Heart right ventricle (tissue), 16 donors: Measurements from ENCODE around the gene ACSS2. TPM values are rescaled to one million over a fixed set of nuclear protein-coding genes. Genes with fewer than 3 reads are reported as not detected.
A peak's percentile ranks its signal among the peaks of the same experiment; 100 is the strongest.

Experiments
- ATAC-seq, 8 donors: fragments of 200-7000 bp; cut with Tn5 transposase; one replicate each; pipeline ENCODE4 v1.9.1; 2020; ENCODE audit warnings: mild to moderate bottlenecking in 8 of 8, moderate library complexity in 8 of 8, moderate number of reproducible peaks in 1 of 8
- DNase-seq, 2 donors: peaks; one replicate each; pipeline ENCODE4 v3.0.0-alpha.2; 2020
- H3K27ac ChIP-seq, 10 donors: fragments of 200-600 bp; sonication (generic) in 2 of 10; one replicate each; pipeline versions ENCODE4 v1.5.0 to v1.8.0; 2020 to 2022; ENCODE audit warnings: mild to moderate bottlenecking in 3 of 10
- H3K27me3 ChIP-seq, 7 donors: fragments of 200-600 bp; one replicate each; pipeline ENCODE4 v1.8.0; 2021 to 2022; ENCODE audit warnings: mild to moderate bottlenecking in 2 of 7
- H3K36me3 ChIP-seq, 9 donors: fragments of 200-600 bp; sonication (generic) in 1 of 9; one replicate each; pipeline versions ENCODE4 v1.5.0 to v1.8.0; 2020 to 2022; ENCODE audit warnings: mild to moderate bottlenecking in 2 of 9
- H3K4me1 ChIP-seq, 9 donors: fragments of 200-600 bp; sonication (generic) in 1 of 9; one replicate each; pipeline versions ENCODE4 v1.5.0 to v1.8.0; 2020 to 2022; ENCODE audit warnings: mild to moderate bottlenecking in 4 of 9
- H3K4me3 ChIP-seq, 10 donors: fragments of 200-600 bp; sonication (generic) in 2 of 10; one replicate each; pipeline versions ENCODE4 v1.5.0 to v1.8.0; 2020 to 2022; ENCODE audit warnings: mild to moderate bottlenecking in 7 of 10, moderate library complexity in 2 of 10
- H3K9me3 ChIP-seq, 11 donors: fragments of 200-600 bp in 10 of 11; sonication (generic) in 2 of 11; one replicate each; pipeline versions ENCODE4 v1.5.0 to v1.8.0; 2013 to 2022; ENCODE audit warnings: mild to moderate bottlenecking in 2 of 11, control low read depth in 1 of 11, moderate library complexity in 1 of 11
- WGBS, 2 donors: extraction: QIAGEN DNeasy Blood & Tissue Kit; methylation state at CpG; one replicate each; pipeline ENCODE4 v1.1.7; 2013; ENCODE audit warnings: inconsistent platforms in 1 of 2; 5-methylcytosine and 5-hydroxymethylcytosine counted together
- intact Hi-C, 10 donors: fragments of 100-400 bp; cut with DNase I; formaldehyde crosslinking; loops; one replicate each; pipeline versions ENCODE4 v1.11.1 to v1.14.2; 2022
- polyA plus RNA-seq, 2 donors: library from polyadenylated mRNA; stranded (reverse); fragments of 200-250 nt; gene quantifications; one replicate each; pipeline ENCODE4 v1.2.3, GENCODE V29; 2013
- total RNA-seq, 10 donors: library from RNA; stranded (reverse); fragmentation: NEBNext Ultra II Directional in 3 of 10; extraction: Animal tissue kit (Norgen Biotek cat#: 25700) in 3 of 10; gene quantifications; one replicate each; pipeline versions ENCODE4 v1.2.1 to v1.2.4, GENCODE V29; 2021 to 2023
- TF ChIP-seq, protein P1 (sequence below), 9 donors: fragments of 200-600 bp; sonication (generic) in 2 of 9; IDR thresholded peaks; one replicate each; pipeline versions ENCODE4 v1.5.0 to v1.8.0; 2021 to 2022; ENCODE audit warnings: antibody characterized with exemption in 9 of 9, mild to moderate bottlenecking in 5 of 9, moderate library complexity in 1 of 9
- donor health status: Arrhythmogenic right ventricular cardiomyopathy.
- donor health status: ischemic (EF 13 %, LVEDD 7.1; RV severe dilation, severe dysfunction).
- donor health status: healthy with polysubstance abuse.
- donor health status: DM: no; HTN: yes; CAD: no.
- donor health status: DM: no; HTN: no; CAD: no.
- donor health status: ischemic (EF 25% LVEDD 6.9; RV normal size, moderate dysfunction).
- donor health status: ischemic (EF 25% LVEDD 5.7; RV mildly dilated, moderate dysfunction).
- donor health status: healthy.
- donor health status: DM: yes; HTN: yes; CAD: no.
- donor health status: Ischemic cardiomyopathy.
- donor health status: ischemic (EF 35%, LVEDD 5.7; RV mildly dilated, moderate dysfunction).
- donor health status: nonischemic (EF 11% LVEDD 7.7; RV severe dilation, severe dysfunction).
- donor health status: DM: yes; HTN: yes; CAD: no.
- donor health status: PGD.
- donor health status: ischemic (EF 29% LVEDD 5.4; RV normal size, mild dysfunction).
- donor health status: nonischemic (EF 23%, LVEDD 6.1; RV moderate dilation, normal function).

ACSS2 gene
- total and polyA plus RNA-seq, 12 donors = 65.4 to 213 (median 104) TPM

DNA sequence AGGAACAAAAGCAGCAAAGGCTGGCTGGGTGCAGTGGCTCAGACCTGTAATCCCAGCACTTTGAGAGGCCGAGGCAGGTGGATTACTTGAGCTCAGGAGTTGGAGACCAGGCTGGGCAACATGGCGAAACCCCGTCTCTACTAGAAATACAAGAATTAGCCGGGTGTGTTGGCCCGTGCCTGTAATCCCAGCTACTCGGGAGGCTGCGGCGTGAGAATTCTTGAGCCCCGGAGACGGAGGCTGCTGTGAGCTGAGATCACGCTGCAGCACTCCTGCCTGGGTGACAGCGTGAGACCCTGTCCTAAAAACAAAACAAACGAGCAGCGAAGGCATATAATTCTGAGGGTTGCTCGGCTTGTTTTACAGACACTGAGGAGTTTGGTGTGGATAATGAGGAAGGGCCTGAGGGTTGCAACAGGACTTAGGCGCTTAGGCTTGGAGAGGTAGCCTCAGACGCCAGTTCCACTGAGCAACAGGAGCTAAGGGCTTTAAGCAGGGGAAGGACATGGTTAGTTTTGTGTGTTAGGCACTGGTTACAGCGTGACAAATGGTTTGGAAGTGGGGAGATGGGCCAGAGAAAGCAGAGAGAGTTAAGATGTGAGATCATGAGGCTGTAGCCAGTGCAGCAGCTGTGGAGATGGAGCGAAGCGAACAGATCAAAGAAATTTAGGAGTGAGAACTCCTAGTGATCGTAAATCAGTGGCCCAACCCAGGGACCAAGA, 80.5 kb downstream of the ACSS2 start:
- no peak for DNase-seq
- 91 to 92% methylated on average over 21 of the region's 21 CpGs for WGBS, 2 donors
- intact Hi-C loops = loop anchor here in 6 of 10 donors (1.0 to 5.0 kb wide), 5 partner anchors 82 to 136 kb away; partner anchors contain the start of genes GGT7 (in 3 of the 6) and TRPC4AP (in 1 of the 6)
- Histone ChIP-seq H3K4me3 (no peak overlapping the region), H3K9me3 (no peaks in the 10 kb centered on the region), H3K4me1 (peaks cover 3 to 49% (median 25%) of the 10 kb centered on the region in 9 donors), H3K27me3 (no peaks in the 10 kb centered on the region), H3K27ac (peak overlapping the region in 1 of 10 donors; percentile 86), H3K36me3 (no peaks in the 10 kb centered on the region)
- TF ChIP-seq, protein P1, sequence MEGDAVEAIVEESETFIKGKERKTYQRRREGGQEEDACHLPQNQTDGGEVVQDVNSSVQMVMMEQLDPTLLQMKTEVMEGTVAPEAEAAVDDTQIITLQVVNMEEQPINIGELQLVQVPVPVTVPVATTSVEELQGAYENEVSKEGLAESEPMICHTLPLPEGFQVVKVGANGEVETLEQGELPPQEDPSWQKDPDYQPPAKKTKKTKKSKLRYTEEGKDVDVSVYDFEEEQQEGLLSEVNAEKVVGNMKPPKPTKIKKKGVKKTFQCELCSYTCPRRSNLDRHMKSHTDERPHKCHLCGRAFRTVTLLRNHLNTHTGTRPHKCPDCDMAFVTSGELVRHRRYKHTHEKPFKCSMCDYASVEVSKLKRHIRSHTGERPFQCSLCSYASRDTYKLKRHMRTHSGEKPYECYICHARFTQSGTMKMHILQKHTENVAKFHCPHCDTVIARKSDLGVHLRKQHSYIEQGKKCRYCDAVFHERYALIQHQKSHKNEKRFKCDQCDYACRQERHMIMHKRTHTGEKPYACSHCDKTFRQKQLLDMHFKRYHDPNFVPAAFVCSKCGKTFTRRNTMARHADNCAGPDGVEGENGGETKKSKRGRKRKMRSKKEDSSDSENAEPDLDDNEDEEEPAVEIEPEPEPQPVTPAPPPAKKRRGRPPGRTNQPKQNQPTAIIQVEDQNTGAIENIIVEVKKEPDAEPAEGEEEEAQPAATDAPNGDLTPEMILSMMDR (IDR thresholded peaks at IDR 0.05) = no peak
- no peak for ATAC-seq

DNA sequence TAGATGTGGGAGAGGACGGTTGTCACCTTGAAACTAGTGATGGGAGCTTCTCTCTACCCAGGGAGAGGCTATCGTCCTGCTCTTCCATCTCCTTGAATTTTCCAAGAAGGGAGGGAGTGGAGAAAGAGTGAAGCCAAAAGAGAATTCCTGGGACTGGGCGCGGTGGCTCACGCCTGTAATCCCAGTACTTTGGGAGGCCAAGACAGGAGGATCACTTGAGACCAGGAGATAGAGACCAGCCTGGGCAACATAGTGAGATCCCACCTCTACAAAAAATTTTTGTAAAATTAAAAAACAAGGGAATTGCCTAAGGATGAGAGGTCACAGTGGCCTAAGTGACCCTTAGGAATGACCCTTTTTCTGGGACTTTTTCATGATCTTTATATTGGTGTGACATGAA, 88.1 kb downstream of the ACSS2 start:
- peaks cover 0 to 27% (median 10%) of the 10 kb centered on the region in 9 donors for H3K4me1 ChIP-seq
- no peaks in the 10 kb centered on the region for H3K9me3 ChIP-seq
- H3K36me3 ChIP-seq = no peaks in the 10 kb centered on the region
- WGBS, 2 donors = 91 to 93% methylated on average over 5 of the region's 5 CpGs
- ATAC-seq = no peak
- H3K27me3 ChIP-seq = no peaks in the 10 kb centered on the region
- no peak overlapping the region for H3K4me3 ChIP-seq
- intact Hi-C loops = no loop called here
- H3K27ac ChIP-seq = no peak overlapping the region
- no peak for DNase-seq
- TF ChIP-seq, protein P1 (IDR thresholded peaks at IDR 0.05) = no peak

DNA sequence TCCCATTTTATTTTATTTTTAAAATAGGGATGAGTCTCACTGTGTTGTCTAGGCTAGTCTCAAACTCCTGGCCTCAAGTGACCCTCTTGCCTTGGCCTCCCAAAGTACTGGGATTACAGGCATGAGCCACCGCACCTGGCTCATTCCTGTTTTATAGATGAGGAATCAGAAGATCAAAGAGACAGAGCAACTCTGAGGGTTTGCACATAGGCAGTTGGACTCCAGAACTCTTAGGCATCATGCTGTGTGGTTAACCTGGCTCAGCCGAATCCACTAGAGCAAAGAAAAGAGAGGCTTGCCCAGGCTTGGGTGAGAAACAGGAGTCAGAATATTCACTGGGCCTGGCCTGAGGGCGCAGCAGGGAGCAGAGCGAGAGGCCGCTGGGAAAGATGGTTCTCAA, 88.6 kb downstream of the ACSS2 start:
- WGBS, 2 donors = 95 to 99% methylated on average over 5 of the region's 5 CpGs
- DNase-seq (no peak), ATAC-seq (no peak)
- no peak overlapping the region for H3K27ac ChIP-seq
- no peak overlapping the region for H3K4me3 ChIP-seq
- H3K27me3 ChIP-seq = no peaks in the 10 kb centered on the region
- H3K4me1 ChIP-seq = peaks cover 2 to 30% (median 11%) of the 10 kb centered on the region in 9 donors
- no peaks in the 10 kb centered on the region for H3K36me3 ChIP-seq
- intact Hi-C loops = no loop called here
- no peaks in the 10 kb centered on the region for H3K9me3 ChIP-seq
- TF ChIP-seq, protein P1 (IDR thresholded peaks at IDR 0.05) = no peak

DNA sequence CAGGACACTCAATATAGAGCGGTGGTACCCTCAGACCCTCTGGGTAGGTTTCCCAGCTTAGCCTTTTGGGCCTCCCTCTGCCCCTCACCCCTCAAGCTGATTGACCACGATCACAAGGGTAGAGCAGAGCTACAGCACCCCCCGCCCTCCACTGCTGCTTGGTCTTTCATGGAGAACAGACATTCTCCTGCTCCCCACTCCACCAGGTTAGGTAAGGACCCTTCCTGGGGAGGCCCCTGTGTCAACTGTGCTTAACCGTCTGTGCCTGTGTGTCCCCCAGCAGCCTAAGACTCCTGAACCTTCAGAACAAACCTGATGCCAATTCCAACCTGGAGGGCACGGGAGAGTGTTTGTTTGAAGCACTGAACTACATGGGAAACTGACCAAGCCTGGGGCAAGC, 91.0 kb downstream of the ACSS2 start:
- Histone ChIP-seq H3K4me1 (peaks cover 0 to 29% (median 8%) of the 10 kb centered on the region in 9 donors), H3K4me3 (no peak overlapping the region), H3K27me3 (no peaks in the 10 kb centered on the region), H3K36me3 (no peaks in the 10 kb centered on the region), H3K9me3 (no peaks in the 10 kb centered on the region), H3K27ac (no peak overlapping the region)
- 84 to 88% methylated on average over 5 of the region's 5 CpGs for WGBS, 2 donors
- ATAC-seq (no peak), DNase-seq (no peak)
- intact Hi-C loops = no loop called here
- TF ChIP-seq, protein P1 (IDR thresholded peaks at IDR 0.05) = no peak
